Lung (tissue), 12 donors: ENCODE data around the gene FOXP1. TPM values are rescaled to one million over a fixed set of nuclear protein-coding genes. Genes with fewer than 3 reads are reported as not detected.

Source experiments
- ATAC-seq: fragments of 200-7000 bp; cut with Tn5 transposase; one replicate; pipeline ENCODE4 v1.9.1; 2020; ENCODE audit warnings: moderate number of reproducible peaks; ENCODE audit not compliant: insufficient read depth, low FRiP score
- DNase-seq, 3 donors: peaks; one replicate each; pipeline ENCODE4 v3.0.0-alpha.2; 2013 to 2017
- H3K27ac ChIP-seq, 2 donors: one replicate each; pipeline ENCODE4 v1.5.1; 2013; ENCODE audit warnings: mild to moderate bottlenecking in 2 of 2, moderate library complexity in 2 of 2, control low read depth in 1 of 2, inconsistent platforms in 1 of 2, low read depth in 1 of 2, low read length in 1 of 2
- H3K27me3 ChIP-seq, 3 donors: one replicate each; pipeline ENCODE4 v1.5.1; 2013; ENCODE audit warnings: low read length in 2 of 3; ENCODE audit not compliant: control insufficient read depth in 3 of 3, insufficient read depth in 3 of 3
- H3K36me3 ChIP-seq, 4 donors: one replicate each; pipeline ENCODE4 v1.5.1; 2013; ENCODE audit warnings: low read length in 4 of 4, mild to moderate bottlenecking in 1 of 4, moderate library complexity in 1 of 4; ENCODE audit not compliant: control insufficient read depth in 4 of 4, insufficient read depth in 4 of 4
- H3K4me1 ChIP-seq, 5 donors: one replicate each; pipeline ENCODE4 v1.5.1; 2013; ENCODE audit warnings: low read length in 5 of 5, mild to moderate bottlenecking in 2 of 5, moderate library complexity in 1 of 5; ENCODE audit not compliant: control insufficient read depth in 5 of 5, insufficient read depth in 5 of 5
- H3K4me3 ChIP-seq: one replicate; pipeline ENCODE4 v1.5.1; 2013; ENCODE audit warnings: mild to moderate bottlenecking, control low read depth, moderate library complexity
- H3K9ac ChIP-seq, 2 donors: one replicate each; pipeline ENCODE4 v1.5.1; 2013; ENCODE audit warnings: low read length in 2 of 2, control low read depth in 1 of 2; ENCODE audit not compliant: insufficient read depth in 1 of 2
- H3K9me3 ChIP-seq, 4 donors: one replicate each; pipeline ENCODE4 v1.5.1; 2013; ENCODE audit warnings: low read length in 3 of 4, mild to moderate bottlenecking in 1 of 4, moderate library complexity in 1 of 4; ENCODE audit not compliant: control insufficient read depth in 4 of 4, insufficient read depth in 3 of 4
- CTCF ChIP-seq: IDR thresholded peaks from 2 replicates; pipeline ENCODE4 v1.5.1; 2012; ENCODE audit warnings: mild to moderate bottlenecking; ENCODE audit errors: control extremely low read depth, extremely low read depth
- WGBS, 2 donors: extraction: QIAGEN DNeasy Blood & Tissue Kit; methylation state at CpG; one replicate each; pipeline ENCODE4 v1.1.7; 2013; 5-methylcytosine and 5-hydroxymethylcytosine counted together
- polyA plus RNA-seq, 2 donors: library from polyadenylated mRNA; stranded (reverse); fragments of 200-250 nt; gene quantifications; one replicate each; pipeline ENCODE4 v1.2.1, GENCODE V29; 2013
- total RNA-seq, 2 donors: library from RNA; depleted of rRNA in 1 of 2; stranded (reverse); fragments of >200 nt in 1 of 2; gene quantifications; one replicate each; pipeline ENCODE4 v1.2.1, GENCODE V29; 2014 to 2021
- donor health status: control.
- donor health status: control.
- donor health status: Bipolar disorder and iron deficiency.
- donor health status: healthy.
- donor health status: DM: yes; HTN: yes; CAD: no.

Gene FOXP1
- total and polyA plus RNA-seq, 4 donors, result 13.8 to 287 (median 73.9) TPM

GRCh38 chr3:71210257-71211007, 373.1 kb downstream of the FOXP1 start:
- no peak for TF ChIP-seq CTCF
- Histone ChIP-seq H3K4me3 (no peak overlapping the region), H3K36me3 (no peaks in the 10 kb centered on the region), H3K27ac (peak overlapping the region; percentile 38 to 56), H3K27me3 (no peaks in the 10 kb centered on the region), H3K9ac (peak overlapping the region in 1 of 2 donors; percentile 11), H3K4me1 (peaks cover 5 to 42% (median 29%) of the 10 kb centered on the region in 5 donors), H3K9me3 (no peaks in the 10 kb centered on the region)
- DNase-seq (peak in 2 of 3 donors; percentile 41 to 44), ATAC-seq (peak; percentile 75)
- 27 to 41% methylated on average over 4 of the region's 4 CpGs for WGBS, 2 donors

GRCh38 chr3:71208211-71209095, 375.1 kb downstream of the FOXP1 start:
- ATAC-seq, result no peak
- Histone ChIP-seq H3K9ac (peak overlapping the region in 1 of 2 donors; percentile 24), H3K27ac (peak overlapping the region; percentile 52 to 66), H3K4me3 (no peak overlapping the region), H3K9me3 (no peaks in the 10 kb centered on the region), H3K27me3 (no peaks in the 10 kb centered on the region), H3K4me1 (peaks cover 3 to 43% (median 29%) of the 10 kb centered on the region in 5 donors), H3K36me3 (no peaks in the 10 kb centered on the region)
- DNase-seq, result peak; percentile 74 to 92 (median 83)
- 39 to 42% methylated on average over 6 of the region's 6 CpGs for WGBS, 2 donors
- no peak for TF ChIP-seq CTCF

- WGBS, 2 donors, result 81 to 83% methylated on average over 3 of the region's 3 CpGs
Observed at GRCh38 chr3:71207632-71208031, 375.9 kb downstream of the FOXP1 start.

More at GRCh38 chr3:71207632-71208031, 375.9 kb downstream of the FOXP1 start:
- Histone ChIP-seq H3K9ac (no peak overlapping the region), H3K9me3 (no peaks in the 10 kb centered on the region), H3K27ac (peak overlapping the region in 1 of 2 donors; percentile 66), H3K36me3 (no peaks in the 10 kb centered on the region), H3K27me3 (no peaks in the 10 kb centered on the region), H3K4me1 (peaks cover 3 to 51% (median 34%) of the 10 kb centered on the region in 5 donors), H3K4me3 (no peak overlapping the region)
- no peak for TF ChIP-seq CTCF
- ATAC-seq (no peak), DNase-seq (peak in 1 of 3 donors; percentile 13)
